Choroid plexus epithelial cell (primary cell): ENCODE measurements around the gene OSTN.

Experiments used
- DNase-seq: peaks from one replicate; pipeline ENCODE4 v3.0.0-alpha.2; 2010; ENCODE audit warnings: low read depth
- H3K4me3 ChIP-seq: 2 replicates; pipeline ENCODE4 v1.5.1; 2011; ENCODE audit warnings: low read depth, mild to moderate bottlenecking, control low read depth, low read length, moderate library complexity
- CTCF ChIP-seq: conservative IDR thresholded peaks from 2 replicates; pipeline ENCODE4 v1.5.1; 2011; ENCODE audit warnings: low read depth, mild to moderate bottlenecking, control low read depth, inconsistent platforms, low read length, moderate library complexity

Gene OSTN

GRCh38 chr3:191282251-191283185 lies 83.5 kb downstream of the OSTN start:
- TF ChIP-seq CTCF, result no peak
- DNase-seq, result no peak
- no peak overlapping the region for H3K4me3 ChIP-seq

GRCh38 chr3:191283400-191283799 lies 84.4 kb downstream of the OSTN start:
- H3K4me3 ChIP-seq, result no peak overlapping the region
- TF ChIP-seq CTCF, result no peak
- no peak for DNase-seq

GRCh38 chr3:191290311-191291025 lies 91.4 kb downstream of the OSTN start:
- peak overlapping the region; percentile 11 for H3K4me3 ChIP-seq
- peak; percentile 30 for DNase-seq
- TF ChIP-seq CTCF, result no peak

GRCh38 chr3:191292243-191293015 lies 93.4 kb downstream of the OSTN start:
- no peak for TF ChIP-seq CTCF
- no peak for DNase-seq
- H3K4me3 ChIP-seq, result no peak overlapping the region

GRCh38 chr3:191294291-191294690 lies 95.2 kb downstream of the OSTN start:
- no peak for TF ChIP-seq CTCF
- H3K4me3 ChIP-seq, result no peak overlapping the region
- DNase-seq, result no peak

GRCh38 chr3:191296041-191296541 lies 97.0 kb downstream of the OSTN start:
- DNase-seq, result no peak
- TF ChIP-seq CTCF, result no peak
- no peak overlapping the region for H3K4me3 ChIP-seq
